Lung microvascular endothelial cell (primary cell): ENCODE results near the gene TPTE. TPM values are rescaled to one million over a fixed set of nuclear protein-coding genes. Genes with fewer than 3 reads are reported as not detected.
"Not testable (repeated sequence)": the region's sequence is repeated elsewhere in the genome, so short reads cannot be mapped to it uniquely, and the experiment has no call there.

ENCODE experiments used
- DNase-seq, 2 donors: peaks; one replicate each; pipeline versions ENCODE4 v3.0.0 to v3.0.0-alpha.2; 2010; ENCODE audit warnings: low read depth in 2 of 2
- total RNA-seq: library from RNA; depleted of rRNA; stranded (reverse); fragments of >200 nt; gene quantifications from 2 replicates; pipeline ENCODE4 v1.2.1, GENCODE V29; 2014

The TPTE gene
- total RNA-seq, 1 donor from 2014 or later = not detected

GRCh38 chr21:10616535-10616934, 95.2 kb downstream of the TPTE start:
- no peak for DNase-seq

GRCh38 chr21:10617133-10617752, 95.9 kb downstream of the TPTE start:
- not testable (repeated sequence) for DNase-seq

- DNase-seq = no peak
These were observed 106.0 kb downstream of the TPTE start for GRCh38 chr21:10627316-10627863.

- DNase-seq = not testable (repeated sequence)
These were observed 107.9 kb downstream of the TPTE start for GRCh38 chr21:10629239-10629638.

GRCh38 chr21:10630829-10631228, 109.4 kb downstream of the TPTE start:
- not testable (repeated sequence) for DNase-seq

GRCh38 chr21:10631316-10631715, 109.9 kb downstream of the TPTE start:
- DNase-seq = not testable (repeated sequence)

GRCh38 chr21:10638144-10638543, 116.8 kb downstream of the TPTE start:
- not testable (repeated sequence) for DNase-seq

GRCh38 chr21:10639123-10639522, 117.7 kb downstream of the TPTE start:
- no peak for DNase-seq

- not testable (repeated sequence) for DNase-seq
These were observed 118.4 kb downstream of the TPTE start for GRCh38 chr21:10639746-10640145.

- DNase-seq = no peak
These were observed 119.1 kb downstream of the TPTE start for GRCh38 chr21:10640446-10640845.

GRCh38 chr21:10641107-10641506, 119.7 kb downstream of the TPTE start:
- DNase-seq = no peak

- DNase-seq = not testable (repeated sequence)
These were observed 124.3 kb downstream of the TPTE start for GRCh38 chr21:10645667-10646066.

GRCh38 chr21:10649350-10650149, 128.2 kb downstream of the TPTE start:
- not testable (repeated sequence) for DNase-seq

GRCh38 chr21:10650297-10650696, 128.9 kb downstream of the TPTE start:
- DNase-seq = not testable (repeated sequence)
